Right lung (tissue), 5 donors: ENCODE results near the gene TEX38. TPM values are rescaled to one million over a fixed set of nuclear protein-coding genes. Genes with fewer than 3 reads are reported as not detected.
"Not testable (repeated sequence)": the region's sequence is repeated elsewhere in the genome, so short reads cannot be mapped to it uniquely, and the experiment has no call there.

ENCODE experiments used
- DNase-seq, 2 donors: peaks; one replicate each; pipeline ENCODE4 v3.0.0-alpha.2; 2013
- polyA plus RNA-seq, 5 donors: library from polyadenylated mRNA; unstranded; fragments of 120-200 nt; gene quantifications; one replicate each; pipeline versions ENCODE4 v1.2.1 to v1.2.3, GENCODE V29; 2013; ENCODE audit warnings: inconsistent platforms in 1 of 5, low replicate concordance in 1 of 5; ENCODE audit not compliant: insufficient read length in 5 of 5, insufficient read depth in 1 of 5

Gene TEX38
- polyA plus RNA-seq, 5 donors: 0.20 to 0.86 (median 0.31) TPM

GRCh38 chr1:46654698-46655097, 17.0 kb upstream of the TEX38 start:
- not testable (repeated sequence) for DNase-seq

DNA sequence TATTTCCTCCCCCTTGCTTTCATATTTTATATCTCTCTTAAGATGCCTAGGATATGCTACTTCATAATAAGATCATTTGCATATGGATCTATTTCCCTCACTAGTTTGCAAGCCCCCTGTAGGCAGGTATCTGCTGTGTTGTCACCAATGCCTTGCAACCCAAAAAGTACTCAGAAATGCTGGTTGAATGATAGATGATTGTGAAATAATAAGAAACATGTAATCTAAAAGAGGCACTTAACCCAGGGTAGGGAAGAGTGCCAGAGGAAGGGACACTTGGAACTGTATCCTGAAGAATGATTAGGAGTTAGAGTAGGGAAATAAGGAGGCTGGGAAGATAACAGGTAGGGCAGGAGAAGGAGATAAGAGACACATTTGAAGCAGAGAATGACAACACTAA, 15.8 kb upstream of the TEX38 start:
- no peak for DNase-seq

DNA sequence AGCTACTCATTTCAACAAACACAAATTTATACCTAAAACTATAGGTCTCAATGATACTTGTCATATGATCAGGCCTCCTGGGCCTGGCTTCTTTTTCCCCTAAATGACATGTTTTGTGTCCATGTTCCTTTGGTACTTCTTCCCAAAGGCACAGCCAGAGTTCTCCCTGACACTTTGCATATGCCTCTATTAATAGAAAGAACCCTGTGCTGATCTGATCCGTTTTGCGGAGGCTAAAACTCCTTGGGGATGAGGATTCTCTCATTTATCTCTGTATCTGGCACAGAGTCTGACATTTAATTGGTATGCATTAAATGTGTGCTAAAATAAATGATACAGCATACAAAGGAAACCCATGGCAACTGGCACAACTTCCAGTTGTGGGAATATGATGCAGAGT, 15.0 kb upstream of the TEX38 start:
- no peak for DNase-seq

DNA sequence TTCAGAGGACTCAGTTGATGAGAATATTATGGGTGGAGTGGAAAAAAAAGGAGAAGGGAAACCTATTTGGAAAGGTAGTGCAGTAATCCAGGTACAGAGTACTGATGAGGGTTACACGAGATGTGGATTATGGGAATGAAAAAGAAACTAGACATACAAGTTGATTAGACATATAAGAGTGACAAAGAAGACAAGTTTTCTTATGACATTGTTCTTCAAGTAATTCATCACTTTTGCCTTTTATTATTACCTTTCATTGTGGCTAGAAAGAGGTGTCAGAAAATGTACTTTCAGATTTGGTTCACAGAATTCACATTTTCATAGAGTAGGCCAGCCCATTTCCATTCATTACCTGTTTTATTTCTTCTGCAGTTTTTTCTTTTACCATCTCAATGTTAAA, 13.9 kb upstream of the TEX38 start:
- no peak for DNase-seq

DNA sequence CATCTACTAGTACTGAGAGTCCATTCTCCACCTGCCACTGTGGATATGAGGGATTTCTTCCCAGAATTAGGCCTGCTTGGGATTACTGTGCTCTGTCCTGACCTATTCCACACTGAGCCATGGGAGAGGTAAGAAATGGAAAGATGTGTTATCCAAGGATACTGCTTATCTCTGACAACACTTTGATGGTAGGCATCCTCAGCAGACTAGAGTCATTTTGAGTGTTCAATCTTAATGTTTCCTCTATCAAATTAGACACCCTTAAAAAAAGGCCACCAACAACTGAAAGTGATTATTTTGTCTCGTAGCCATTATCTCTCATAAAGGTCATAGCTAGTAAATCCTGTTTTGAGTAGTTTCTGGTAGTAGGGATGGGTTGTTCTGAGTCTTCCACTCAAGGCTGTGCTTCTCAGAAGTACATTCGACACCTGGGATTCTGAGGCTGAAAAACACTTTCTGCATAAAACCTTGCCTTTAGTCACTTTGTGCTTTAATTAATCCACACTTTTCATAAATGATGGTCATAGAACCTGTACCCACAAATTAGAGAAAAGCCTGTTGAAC, 12.3 kb upstream of the TEX38 start:
- DNase-seq: no peak

DNA sequence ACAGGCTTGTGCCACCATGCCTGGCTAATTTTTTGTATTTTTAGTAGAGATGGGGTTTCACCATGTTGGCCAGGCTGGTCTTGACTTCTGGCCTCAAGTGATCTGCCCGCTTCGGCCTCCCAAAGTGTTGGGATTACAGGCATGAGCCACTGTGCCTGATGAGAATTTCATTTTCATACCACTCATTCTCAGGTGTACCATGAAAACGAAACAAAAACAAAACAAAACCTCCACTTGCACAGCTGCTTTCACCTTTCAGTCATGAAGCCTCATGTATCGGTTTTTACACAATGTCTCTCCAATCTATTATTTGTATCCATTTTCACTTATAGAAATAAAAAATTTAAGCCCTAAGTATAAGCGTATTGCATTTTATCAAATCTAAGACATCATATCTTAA, 11.5 kb upstream of the TEX38 start:
- not testable (repeated sequence) for DNase-seq

GRCh38 chr1:46662919-46663318, 8.7 kb upstream of the TEX38 start:
- not testable (repeated sequence) for DNase-seq

DNA sequence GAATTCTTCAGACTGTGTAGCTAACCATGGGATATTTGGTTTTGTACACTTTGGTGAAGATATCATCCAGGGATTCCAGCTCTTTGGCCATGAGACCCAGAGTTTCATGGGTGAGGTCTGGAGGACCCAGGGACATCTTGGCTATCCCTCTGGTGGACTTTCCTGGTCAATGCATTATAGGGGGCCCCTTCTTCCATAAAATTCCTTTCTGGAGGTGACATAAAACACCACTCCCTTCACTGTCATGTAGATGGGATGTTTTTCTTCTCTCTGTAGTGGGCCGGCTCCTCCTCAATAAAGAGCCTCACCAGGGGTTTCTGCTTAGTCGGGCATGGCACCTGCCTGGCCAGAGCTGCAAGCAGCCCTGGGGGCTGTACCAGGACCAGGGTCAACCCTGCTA, 5.7 kb upstream of the TEX38 start:
- DNase-seq: no peak

GRCh38 chr1:46667782-46668760, 3.6 kb upstream of the TEX38 start, which contains the start of gene ATPAF1:
TSS of gene ATPAF1 (minus strand) at chr1:46668364. CDS start at chr1:46668322, 42 bp downstream.
- peak; percentile 57 to 66 for DNase-seq

GRCh38 chr1:46670134-46670533, 1.5 kb upstream of the TEX38 start:
- no peak for DNase-seq

- DNase-seq: no peak
Observed at GRCh38 chr1:46672696-46673095, 1.0 kb downstream of the TEX38 start.

DNA sequence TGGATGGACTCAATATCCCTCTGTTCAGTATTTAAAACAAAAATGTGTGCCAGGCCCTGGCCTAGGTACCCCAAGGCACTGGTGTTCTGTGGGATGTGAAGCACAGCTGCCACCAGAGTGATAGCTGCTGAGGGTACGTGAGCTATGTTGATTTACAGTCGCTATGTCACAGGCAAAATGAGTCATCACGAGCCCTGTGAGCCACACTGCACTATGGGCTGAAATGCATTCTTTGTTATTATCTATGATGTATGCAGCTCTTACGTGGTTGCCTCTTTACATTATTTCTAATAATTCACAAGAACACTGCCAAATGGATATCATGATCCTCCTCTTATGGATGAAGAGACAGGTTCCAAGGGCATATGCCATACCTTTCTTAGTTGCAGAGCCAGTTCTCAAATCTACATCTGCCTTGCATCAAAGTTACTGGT, 2.1 kb downstream of the TEX38 start:
- DNase-seq: no peak

GRCh38 chr1:46675549-46676314, 4.1 kb downstream of the TEX38 start:
- no peak for DNase-seq

- no peak for DNase-seq
Observed at GRCh38 chr1:46676531-46676930, 4.9 kb downstream of the TEX38 start.

DNA sequence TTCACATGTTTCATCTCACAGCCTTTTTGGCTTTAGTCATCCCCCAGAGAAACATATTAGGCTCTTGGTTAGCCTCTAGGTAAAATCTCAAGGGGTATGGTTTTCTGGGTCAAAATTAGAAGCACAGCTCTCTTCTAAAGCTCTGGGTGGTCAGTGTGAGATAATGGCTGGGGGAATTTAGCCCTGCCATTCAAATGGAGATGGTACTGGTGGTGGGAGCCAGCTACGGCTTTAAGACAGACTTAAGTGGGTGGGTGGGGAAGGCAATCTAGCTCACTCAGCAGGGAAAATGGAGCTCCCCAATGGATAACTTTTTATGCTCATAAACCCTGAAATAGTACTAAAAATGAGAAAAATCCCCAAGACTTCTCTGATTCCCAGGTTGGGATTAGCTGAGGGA, 5.7 kb downstream of the TEX38 start:
- DNase-seq: no peak

- DNase-seq: no peak
Observed at GRCh38 chr1:46679789-46680573, 8.3 kb downstream of the TEX38 start.

- no peak for DNase-seq
Observed at GRCh38 chr1:46681333-46682034, 9.8 kb downstream of the TEX38 start.

- no peak for DNase-seq
Observed at GRCh38 chr1:46682064-46682463, 10.4 kb downstream of the TEX38 start.

DNA sequence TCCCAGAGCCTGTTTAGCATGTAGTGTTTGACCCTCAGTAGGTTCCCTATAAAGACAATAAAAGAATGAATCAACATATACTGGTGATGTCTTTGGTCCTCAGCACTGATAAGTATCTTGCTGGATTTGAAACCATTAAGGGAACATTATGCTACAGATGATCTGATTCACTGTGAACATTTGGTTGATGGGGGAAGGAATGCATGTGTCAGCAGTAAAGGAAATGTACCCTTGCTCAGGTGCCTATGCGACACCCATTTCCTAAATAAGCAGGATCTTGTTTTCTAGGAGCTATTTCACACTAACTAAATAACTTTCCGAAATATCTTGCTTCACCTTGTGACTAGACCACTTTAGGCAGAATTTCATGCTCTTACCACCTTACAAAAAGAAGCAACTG, 13.0 kb downstream of the TEX38 start:
- no peak for DNase-seq

GRCh38 chr1:46686255-46686654, 14.6 kb downstream of the TEX38 start:
- no peak for DNase-seq
